Astrocyte of the hippocampus (primary cell): ENCODE measurements around the gene FAM204A.

Source experiments
- DNase-seq: peaks from one replicate; pipeline ENCODE4 v3.0.0; 2011; ENCODE audit warnings: low read depth, low spot score

Gene FAM204A

DNA sequence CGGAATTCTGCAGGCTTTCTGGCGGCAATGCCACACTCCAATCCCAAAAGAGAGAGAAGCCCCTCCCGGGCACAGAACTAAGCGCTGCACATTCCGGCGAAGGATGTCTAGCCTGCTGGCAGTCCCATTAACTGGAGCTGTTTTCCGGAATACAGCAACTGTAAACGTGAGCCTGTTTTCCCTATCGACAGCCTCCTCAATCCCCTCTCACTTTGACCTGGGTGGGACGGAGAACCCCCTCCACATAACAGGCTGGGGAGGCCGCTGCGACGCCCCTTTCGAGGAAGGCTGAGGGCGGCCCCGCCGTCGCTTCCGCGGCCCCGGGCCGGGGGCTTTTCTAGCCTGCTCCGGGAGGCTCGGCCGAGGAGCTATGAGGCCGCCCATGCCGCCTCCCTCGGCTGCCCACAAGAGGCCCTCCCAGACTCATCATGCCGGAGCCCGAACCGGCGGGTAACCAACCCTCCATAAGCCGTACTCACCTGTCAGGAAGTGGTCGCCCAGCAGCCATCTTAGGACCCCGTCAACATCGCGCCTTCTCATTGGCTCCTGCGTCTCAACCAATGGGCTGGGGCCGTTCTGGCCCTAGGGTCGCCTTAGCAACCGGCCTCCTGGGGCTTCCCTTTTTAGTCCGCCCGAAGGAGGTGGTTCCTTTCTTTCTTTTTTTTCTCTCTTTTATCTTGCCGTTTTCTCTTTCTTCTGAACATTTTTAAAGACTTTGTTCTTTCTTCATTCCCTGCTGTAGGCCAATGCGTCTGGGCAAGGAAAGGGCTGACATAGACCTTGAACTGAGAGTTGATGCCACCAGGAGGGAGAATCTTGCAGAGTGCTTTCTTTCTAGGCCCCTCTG, at the start of gene FAM204A:
TSS of gene FAM204A (minus strand) at position 534 of the 847 bp plus-strand sequence. CDS start 5,909 bp downstream, outside the sequence.
- DNase-seq: peak; percentile 98

DNA sequence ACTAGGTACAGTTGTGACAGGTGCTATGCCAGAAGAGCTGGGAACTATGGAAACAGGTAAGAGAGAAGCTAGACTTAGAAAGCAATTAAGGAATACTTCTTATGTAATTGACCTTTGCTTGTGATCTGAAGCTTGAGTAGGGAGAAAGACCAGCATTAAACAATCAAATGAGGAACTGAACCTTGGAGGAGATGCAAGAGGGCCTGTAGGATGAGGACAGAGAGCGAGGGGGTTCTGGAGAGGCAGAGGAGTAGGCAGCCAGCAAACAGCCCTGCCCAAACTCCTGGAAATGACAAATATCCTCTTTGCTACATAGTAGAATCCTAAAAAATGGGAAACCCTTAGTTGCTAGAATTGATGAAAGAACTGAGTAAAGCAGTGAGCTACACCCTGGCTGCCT, 41.6 kb upstream of the FAM204A start:
- DNase-seq: no peak

DNA sequence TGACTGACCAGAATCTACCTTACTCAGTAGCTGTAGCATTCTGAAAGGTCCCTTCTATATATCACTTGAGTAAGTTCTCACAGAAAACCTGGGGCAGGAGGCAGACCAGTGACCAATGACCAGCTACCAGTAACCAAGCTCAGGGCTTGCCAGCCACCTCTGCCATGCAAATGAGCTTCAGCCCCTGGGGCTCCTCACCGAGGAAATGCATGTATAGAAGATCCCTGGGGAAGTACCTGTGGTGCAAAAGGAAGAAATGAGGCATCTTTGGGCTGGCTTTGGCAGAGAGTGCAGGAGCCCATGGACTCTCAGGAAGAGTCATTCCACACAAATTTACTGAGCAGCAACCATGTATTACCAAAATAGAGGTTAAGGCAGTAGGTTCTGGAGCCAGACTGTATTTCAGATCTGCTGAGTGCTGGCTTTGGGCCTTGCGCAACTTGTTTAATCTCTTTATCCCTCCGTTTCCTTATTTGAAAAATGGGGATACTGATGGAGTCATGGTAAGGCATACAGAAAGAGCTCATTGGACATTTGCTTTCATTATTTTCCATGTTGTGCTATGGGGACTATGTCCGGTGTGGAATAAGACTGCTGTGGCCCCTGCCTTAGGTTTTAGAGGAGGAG, 41.1 kb upstream of the FAM204A start:
- no peak for DNase-seq

DNA sequence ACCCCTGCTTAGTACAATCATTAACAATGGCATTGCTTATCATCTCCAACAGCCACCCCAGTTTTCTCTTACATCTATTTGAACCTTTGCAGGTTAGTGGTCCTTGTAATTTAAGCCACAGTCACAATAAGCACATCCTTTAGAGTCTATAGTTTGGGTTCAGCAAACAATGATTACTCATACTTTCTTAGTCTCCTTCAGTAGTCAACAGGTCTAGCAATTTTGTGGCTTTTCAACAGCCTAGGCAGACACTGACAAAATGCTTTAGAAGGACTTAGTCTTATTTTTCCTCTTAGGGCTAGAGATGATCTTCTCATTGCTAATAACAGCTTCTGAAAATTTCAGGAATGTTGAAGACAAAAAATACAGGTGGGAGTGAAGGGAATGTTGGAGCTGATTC, 32.3 kb upstream of the FAM204A start:
- DNase-seq: peak; percentile 50

DNA sequence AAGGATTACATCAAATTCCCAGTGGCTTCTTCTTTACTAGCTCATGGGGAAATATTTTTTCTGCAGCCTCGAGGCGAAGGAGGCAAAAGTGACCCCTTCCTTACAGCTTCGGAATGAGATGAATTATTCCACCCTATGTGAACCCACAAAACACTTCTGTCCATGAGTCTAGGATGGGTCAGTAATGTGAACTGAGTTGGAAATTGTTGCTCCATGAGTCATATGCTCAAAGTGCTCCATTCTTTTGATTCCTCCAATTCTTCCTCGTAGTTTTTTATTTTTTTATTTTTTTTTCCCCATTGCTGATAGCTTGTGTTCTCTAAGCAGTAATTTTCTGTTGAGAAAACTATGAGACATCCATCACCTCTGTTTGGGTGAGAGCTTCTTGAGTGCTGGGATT, 31.7 kb upstream of the FAM204A start:
- peak; percentile 80 for DNase-seq

DNA sequence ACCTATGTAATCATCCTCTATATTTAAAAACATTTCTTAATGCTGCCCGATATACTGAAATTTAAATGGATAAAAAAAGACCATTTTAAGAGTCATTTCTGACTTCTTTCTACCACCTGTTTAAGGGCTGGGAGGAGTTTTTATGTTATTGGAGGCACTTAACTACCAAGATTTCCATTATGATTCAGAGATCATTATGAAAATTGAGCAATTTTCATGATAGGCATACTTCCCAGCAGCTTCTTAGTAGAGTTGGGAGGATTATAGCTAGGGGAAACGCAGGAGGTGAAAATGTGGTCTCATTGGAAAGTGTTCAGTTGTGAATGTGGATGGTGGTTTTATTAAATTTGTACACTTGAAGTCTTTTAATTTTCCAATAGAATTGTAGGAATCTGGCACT, 28.4 kb upstream of the FAM204A start:
- DNase-seq: no peak

DNA sequence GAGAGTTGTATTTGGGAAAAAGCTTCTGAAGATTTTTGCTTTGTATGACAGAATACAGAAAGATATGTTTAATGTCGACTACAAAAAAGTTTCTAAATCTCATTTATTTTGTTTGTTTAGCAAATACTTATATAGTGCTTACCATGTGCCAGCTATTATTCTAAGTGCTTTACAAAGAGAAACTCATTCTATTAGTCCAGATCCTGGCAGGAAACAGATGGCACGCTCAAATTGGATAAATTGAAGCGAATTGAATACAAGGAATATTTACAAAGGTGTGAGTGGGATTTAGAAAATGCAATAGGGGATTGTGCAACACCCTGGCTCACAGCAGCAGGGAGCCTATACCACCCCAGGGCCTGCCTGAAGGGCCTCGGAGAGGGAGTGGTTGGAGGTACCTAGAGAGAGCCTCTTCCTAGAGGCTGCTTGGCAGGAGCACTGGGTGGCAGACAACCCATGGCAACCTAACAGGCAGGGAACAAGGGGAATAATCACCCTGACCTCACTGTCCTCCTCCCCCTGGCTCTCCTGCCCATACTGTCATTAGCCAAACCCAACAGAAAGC, 27.6 kb upstream of the FAM204A start:
- no peak for DNase-seq

DNA sequence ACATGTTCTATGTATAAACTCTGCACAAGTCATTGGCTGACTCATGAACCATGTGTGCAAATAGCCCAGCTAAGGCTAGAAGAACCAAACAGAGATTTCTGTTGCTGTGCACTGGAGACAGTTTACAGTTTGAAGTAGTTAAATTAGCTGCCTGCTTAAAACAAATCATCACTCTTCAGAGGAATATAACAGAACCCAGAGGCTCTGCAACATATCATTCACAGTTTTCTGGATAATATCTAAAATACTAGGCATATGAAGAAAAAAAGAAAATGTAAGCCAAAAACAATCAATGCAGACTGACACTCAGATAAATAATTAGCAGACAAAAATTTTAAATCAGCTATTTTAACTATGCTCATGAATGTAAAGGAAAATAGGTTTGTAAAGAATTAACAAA, 23.6 kb upstream of the FAM204A start:
- no peak for DNase-seq

DNA sequence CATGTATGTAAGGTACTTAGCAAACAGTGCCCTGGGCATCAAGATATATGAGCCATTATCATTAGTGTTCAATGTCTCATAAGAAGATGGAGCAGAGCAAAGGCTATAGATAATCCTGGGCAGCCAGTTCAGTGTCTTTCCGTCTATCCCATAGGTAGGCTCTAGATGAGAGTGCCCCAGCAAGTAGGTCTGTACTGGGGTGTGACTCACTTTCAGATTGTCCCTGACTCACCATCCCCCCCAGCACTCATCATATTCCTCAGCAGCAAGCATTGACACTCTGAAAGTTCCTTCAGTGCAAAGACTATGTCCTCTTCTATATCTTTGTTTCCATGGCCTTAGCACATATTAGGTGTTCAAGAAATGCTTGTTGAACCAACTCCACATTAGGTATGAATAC, 20.0 kb upstream of the FAM204A start:
- no peak for DNase-seq

DNA sequence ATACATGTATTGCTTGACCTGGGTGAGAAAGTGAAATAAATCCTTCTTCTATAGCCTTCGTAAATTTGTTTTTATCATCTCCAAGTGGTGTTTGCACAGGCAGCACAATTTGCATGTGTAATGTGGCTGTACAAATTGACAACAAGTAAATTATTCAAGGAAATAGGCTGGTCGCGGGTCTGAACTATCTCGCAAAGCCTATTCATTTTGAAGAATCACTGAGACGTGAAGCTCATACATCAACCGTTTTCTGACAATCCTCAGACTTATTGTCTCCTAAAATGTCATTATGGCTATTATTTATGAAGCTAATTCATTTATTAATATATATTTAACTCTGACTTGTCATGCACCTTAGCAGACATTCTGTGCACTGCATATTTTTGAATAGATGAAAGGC, 16.2 kb upstream of the FAM204A start:
- DNase-seq: no peak

DNA sequence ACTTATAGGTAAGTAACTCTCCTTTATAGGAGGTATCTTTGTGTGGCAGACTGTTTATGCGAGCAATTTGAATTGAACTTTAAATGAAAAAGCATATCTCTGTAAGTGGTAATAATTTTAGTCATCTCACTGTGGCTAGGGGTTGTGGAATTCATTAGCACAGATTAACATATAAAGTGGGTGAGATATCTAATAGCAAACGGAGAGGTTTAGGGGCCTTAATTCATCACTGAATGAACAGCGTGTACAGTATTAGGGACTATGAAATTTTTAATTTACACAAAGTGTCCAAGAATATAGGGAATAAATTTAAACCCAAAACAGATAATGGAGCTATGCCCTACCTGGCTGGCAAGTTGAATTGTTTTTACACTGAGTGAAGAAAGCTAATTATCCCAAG, 15.7 kb upstream of the FAM204A start:
- no peak for DNase-seq

DNA sequence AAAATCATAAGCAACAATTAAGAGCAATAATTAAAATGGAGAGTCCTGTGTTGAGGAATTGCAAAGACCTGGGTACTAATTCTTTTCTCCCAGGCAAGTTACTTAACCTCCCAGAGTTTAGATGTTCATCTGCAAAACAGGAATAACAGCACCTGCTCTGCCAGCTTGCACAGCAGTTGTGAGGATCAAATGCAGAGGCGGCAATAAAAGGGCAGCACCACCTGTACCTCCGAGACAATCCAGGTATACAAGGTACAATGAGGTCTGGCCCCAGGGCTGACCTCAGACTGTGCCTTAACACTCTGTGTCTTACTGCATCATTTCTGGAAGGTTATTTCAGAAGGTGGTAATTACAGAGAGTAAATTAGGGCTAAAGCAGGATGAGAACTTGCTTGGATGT, 14.5 kb upstream of the FAM204A start:
- no peak for DNase-seq

DNA sequence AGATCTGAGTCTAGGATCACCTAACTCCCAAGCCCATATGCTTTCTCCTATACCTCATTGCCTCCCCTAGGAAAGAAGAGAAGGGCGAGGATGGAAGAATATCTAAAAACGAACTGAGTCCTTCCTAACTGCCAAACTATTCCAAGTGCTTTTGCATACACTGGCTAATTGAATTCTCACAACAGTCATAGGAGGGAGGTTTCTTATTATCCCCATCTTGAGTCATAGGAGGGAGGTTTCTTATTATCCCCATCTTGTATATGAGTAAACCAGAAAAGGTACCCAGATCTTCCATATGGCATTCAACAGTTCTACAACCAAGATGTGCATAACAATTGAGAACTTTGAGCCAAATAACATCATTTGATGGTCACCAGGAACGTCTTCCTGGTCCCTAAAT, 13.1 kb upstream of the FAM204A start:
- no peak for DNase-seq

DNA sequence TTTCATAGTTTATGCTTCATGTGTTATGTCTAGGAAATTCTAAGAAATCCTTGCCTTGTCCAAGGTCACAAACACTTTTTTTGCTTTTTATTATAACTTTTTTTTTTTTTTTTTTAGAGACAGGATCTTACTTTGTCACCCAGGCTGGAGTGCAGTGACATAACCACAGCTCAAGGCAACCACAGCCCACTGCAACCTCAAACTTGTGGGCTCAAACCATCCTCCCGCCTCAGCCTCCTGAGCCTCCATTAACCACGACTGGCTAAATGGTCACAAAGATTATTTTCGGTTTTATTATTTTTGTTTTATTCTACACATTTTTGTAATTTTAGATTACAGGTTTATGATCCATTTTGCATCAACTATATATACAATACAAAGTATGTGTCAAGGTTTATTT, 7.1 kb upstream of the FAM204A start:
- no peak for DNase-seq

DNA sequence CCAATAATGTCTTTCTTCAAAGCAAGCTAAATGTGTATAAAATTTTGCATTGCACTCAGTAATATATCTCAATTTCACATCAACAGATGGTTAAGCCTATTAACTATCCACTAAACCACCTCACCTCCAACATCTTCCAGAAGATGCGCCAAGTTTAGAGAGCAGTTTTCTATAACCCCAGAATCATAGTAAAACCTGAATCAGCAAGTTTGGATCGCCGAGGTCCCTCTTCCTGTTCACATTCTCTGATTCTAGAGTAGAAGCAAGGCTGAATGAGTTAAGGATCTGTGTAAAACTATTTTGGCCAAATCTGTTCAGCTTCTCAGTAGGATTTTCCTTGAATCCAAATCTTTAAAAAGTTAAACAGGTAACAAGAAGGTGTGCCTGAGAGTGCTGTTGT, 1.4 kb upstream of the FAM204A start:
- no peak for DNase-seq

DNA sequence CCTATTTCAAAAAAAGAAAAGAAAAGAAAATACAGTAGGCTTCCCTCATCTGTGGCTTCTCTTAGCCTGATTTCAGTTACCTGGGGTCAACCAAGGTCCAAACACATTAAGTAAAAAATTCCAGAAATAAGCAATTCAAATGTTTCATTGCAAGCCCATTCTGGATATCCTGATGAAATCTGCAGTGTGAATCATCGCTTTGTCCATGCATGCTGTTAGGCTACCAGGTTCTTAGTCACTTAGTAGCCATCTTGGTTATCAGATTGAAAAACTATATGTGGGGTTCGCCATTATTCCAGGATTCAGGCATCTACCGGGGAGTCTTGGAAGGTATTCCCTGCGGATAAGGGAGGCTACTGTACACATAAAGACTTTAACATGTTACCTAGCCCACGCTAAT, 991 bp upstream of the FAM204A start:
- no peak for DNase-seq

DNA sequence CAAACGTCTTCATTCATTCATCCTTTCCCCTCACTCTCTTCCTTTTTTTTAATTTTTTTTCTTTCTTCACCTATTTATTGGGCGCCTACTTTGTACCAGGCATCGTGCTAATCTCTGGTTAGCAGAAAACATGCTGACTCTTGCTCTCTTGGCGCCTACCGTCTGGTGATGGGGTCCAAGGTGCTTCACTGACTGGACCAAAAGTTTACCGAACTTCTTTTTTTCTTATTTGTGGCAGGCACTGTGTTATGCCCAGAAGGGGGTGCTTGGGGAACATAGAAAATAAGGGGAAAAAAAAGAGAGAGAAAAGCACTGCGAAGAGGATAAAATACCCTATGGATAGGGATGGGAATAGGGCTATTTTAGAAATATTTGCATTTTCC, 505 bp upstream of the FAM204A start:
- DNase-seq: no peak

DNA sequence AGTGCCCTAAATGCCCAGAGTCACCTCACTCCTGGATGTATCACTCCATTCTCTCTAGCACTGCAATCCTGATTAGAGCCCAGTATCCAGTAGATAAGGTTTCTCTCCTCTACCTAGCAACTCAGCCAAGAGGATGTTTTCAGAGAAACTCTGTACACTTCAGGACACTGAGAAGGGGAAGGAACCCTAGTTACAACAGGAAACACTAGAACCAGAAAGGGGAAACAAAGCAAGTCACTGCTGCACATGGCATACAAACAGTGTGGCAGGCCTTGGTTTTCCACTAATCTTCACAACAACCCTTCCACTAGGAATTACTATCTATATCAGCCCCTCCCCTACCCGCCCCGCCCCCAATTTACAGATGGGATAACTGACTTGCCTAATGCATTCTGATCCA, 1.6 kb downstream of the FAM204A start:
- DNase-seq: no peak

DNA sequence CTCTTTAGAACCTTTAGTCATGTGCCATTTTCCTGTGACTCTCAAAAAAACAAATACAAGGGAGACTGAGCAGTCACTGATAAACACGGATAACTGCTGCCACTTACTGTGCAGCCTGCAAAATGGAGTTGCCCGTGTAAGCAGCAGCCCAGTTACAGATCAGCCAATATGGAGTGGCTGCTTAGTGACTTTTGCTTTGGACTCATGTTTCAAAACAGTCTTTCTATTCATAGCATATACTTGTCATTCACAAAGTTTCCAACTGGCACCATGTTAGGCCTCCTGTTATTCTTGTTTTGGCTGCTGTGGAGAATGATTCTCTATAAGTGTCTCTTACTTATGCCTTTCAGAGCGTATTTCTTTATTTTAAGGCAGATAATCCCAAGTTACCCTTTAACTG, 3.0 kb downstream of the FAM204A start:
- DNase-seq: no peak

DNA sequence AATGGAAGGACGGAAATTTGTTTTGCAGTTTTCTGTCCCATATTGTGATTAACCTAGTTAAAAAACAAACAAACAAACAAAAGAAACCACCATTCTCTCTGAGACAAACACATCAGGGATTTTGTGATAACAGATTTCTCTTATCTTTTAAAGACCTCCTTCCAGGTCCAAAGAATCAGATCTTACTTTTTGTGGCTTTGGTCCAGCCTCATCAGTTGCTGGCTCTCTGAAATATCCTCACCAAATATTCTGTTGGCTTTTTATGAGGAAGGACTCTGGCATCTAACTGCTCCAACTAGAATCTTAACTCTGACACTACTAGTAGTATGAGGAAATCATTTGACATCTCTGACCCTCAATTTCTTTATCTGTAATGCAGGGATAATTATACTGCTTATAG, 4.8 kb downstream of the FAM204A start:
- no peak for DNase-seq

DNA sequence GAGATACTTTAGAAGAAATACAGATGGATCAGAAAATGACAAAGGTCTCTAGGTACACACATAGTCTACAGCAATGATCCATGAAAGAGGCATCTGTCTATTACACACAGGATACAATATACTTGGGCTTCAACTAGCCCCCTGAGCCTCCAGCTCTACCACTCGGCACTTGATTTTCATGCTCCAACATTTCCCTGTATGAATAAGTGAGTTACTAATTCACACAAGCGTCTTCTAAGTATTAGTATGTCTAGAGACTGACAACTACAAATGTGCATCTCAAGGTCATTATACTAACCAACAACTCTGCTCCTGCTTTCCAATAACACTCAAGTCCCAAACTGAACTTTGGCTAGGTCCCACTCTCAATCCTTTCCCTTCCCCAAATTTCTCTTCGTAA, 8.3 kb downstream of the FAM204A start:
- no peak for DNase-seq

DNA sequence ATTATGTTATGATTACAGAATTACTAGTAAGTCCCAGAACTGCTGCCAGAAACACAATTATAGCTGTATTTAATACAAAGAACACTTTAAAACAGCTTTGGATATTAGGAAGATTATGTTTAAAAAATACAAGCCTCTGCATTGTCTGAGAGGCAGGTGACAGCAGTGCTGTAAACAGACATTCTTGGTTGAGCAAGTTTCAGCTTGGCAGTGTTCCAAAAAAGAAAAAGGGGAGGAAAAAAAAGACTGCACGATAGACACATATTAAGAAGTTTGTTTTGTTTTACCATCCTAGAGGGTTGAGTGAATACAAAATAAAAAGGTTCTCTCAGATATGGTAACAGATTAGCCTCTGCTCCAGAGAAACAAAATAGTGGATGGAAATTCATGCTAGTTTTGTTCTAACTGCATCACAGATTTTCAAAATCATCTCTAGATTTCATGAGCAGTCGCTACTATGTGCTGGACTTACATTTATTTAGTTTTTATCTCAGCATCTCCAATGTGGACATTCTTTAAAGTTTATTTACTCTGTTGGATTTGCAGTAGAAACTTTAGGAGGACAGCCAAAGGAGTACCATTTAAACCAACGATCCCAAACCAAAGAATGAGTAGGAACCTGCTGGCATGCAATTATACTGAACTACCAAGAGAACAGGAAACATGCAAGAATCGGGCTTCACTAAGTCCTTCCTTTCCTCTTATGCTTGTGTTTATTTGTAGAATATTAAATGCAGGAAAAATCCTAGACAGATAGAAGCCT, 9.0 kb downstream of the FAM204A start:
- DNase-seq: peak; percentile 26
